Brain microvascular endothelial cell (primary cell): ENCODE measurements around the gene CLEC3B.

Experiments used
- DNase-seq: peaks from one replicate; pipeline ENCODE4 v3.0.0-alpha.2; 2020
- H3K27ac ChIP-seq: fragments of 250-450 bp; sonication (Bioruptor Pico); 2 replicates; pipeline ENCODE4 v1.5.1; 2020; ENCODE audit warnings: mild to moderate bottlenecking, moderate library complexity
- H3K27me3 ChIP-seq: fragments of 250-450 bp; sonication (Bioruptor Pico); replicated peaks from 2 replicates; pipeline ENCODE4 v1.5.1; 2020; ENCODE audit warnings: mild to moderate bottlenecking
- H3K36me3 ChIP-seq: fragments of 250-450 bp; sonication (Bioruptor Pico); replicated peaks from 2 replicates; pipeline ENCODE4 v1.5.1; 2020; ENCODE audit warnings: mild to moderate bottlenecking
- H3K4me3 ChIP-seq: 2 replicates; pipeline ENCODE4 v1.5.1; 2011; ENCODE audit warnings: low read depth, mild to moderate bottlenecking, control low read depth, low read length, moderate library complexity
- in situ Hi-C: cut with HindIII; loops from 2 replicates; pipeline ENCODE4 v1.10.0; 2017; ENCODE audit warnings: low sequenced_read_pairs, low pct_ligation_motif_present
- TF ChIP-seq, protein P1 (sequence below): IDR thresholded peaks from 2 replicates; pipeline ENCODE4 v1.5.1; 2011; ENCODE audit warnings: low read depth, mild to moderate bottlenecking, moderate library complexity, low read length, control low read depth, inconsistent platforms; ENCODE audit errors: missing control alignments

CLEC3B gene

DNA sequence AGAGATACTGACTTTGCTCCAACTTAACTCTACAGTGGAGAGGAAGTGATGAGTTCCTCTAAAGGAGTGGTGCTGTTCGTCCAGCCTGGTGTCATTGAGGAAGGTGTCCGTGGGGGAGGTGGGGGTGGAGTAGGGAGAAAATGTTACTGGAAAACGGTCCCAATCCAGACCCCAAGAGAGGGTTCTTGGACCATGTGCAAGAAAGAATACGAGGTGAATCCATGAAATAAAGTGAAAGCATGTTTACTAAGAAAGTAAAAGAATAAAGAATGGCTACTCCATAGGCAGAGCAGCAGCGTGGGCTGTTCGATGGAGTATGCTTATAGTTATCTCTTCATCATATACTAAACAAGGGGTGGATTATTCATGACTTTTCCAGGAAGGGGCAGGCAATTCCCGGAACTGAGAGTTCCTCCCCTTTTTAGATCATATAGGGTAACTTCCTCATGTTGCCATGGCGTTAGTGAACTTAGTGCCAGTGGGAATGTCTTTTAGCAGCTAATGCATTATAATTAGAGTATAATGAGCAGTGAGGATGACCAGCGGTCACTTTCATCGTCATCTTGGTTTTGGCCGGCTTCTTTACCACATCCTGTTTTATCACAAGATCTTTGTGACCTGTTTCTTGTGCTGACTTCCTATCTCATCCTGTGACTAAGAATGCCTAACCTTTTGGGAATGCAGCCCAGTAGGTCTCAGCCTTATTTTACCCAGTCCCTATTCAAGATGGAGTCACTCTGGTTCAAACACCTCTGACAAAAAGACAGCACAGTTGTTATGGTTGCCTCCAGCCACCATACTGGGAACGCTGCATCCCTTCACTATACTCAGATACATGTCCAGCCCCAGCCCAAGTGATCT, 38.6 kb downstream of the CLEC3B start:
- Histone ChIP-seq H3K27me3 (no peaks in the 10 kb centered on the region), H3K4me3 (no peak overlapping the region), H3K36me3 (no peaks in the 10 kb centered on the region), H3K27ac (peak overlapping the region; percentile 26)
- in situ Hi-C loops = no loop called here
- TF ChIP-seq, protein P1, sequence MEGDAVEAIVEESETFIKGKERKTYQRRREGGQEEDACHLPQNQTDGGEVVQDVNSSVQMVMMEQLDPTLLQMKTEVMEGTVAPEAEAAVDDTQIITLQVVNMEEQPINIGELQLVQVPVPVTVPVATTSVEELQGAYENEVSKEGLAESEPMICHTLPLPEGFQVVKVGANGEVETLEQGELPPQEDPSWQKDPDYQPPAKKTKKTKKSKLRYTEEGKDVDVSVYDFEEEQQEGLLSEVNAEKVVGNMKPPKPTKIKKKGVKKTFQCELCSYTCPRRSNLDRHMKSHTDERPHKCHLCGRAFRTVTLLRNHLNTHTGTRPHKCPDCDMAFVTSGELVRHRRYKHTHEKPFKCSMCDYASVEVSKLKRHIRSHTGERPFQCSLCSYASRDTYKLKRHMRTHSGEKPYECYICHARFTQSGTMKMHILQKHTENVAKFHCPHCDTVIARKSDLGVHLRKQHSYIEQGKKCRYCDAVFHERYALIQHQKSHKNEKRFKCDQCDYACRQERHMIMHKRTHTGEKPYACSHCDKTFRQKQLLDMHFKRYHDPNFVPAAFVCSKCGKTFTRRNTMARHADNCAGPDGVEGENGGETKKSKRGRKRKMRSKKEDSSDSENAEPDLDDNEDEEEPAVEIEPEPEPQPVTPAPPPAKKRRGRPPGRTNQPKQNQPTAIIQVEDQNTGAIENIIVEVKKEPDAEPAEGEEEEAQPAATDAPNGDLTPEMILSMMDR = no peak
- peak; percentile 74 for DNase-seq

DNA sequence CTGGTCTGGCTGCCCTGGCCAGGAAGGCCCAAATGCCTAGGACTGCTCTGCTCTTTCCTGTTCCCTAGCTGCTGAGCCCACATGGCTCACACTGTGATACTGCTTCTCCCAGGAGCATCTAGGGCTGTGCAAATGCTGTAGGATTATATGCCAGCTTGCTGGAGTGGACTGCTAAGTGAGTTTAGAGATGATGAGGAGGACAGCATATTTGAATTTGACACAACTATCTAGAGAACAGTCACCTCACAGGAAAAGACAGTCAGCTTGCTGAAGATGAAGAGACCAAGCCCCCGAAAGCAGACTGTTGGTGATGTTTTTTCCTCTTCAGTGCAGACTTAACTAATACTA, 39.2 kb downstream of the CLEC3B start:
- DNase-seq = no peak
- Histone ChIP-seq H3K27me3 (no peaks in the 10 kb centered on the region), H3K36me3 (no peaks in the 10 kb centered on the region), H3K27ac (peak overlapping the region; percentile 26), H3K4me3 (no peak overlapping the region)
- TF ChIP-seq, protein P1 = no peak
- in situ Hi-C loops = no loop called here

DNA sequence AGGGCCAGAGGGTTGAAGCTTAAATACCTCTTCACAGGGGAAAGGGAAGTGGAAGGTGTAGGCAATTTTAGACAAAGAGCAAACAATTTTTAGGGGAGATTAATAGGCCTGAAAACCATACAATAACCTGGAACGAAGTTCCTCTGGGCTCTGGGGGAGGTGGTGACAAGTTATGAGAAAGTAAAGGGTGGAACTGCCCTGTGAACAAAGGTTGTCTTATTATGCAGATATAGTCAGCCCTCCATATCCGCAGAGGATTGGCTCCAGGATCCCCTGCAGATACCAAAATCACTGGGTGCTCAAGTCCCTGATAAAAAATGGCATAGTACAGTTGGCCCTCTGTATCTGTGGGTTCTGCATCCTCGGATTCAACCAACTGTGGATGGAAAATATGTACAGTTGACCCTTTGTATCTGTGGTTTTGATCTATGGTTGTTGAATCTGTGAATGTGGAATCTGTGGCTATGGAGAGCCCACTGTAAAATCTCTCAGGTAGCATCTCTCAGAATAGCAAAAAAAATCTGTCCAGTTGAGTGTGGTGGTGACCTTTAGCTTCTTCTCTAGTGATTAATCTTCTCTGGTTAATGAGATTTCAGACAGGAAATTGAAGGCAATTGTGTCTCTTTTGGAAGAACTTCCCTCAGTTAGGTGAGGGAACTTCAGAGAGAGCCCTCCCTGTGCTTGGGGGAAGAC, 40.2 kb downstream of the CLEC3B start:
- TF ChIP-seq, protein P1 = no peak
- DNase-seq = no peak
- Histone ChIP-seq H3K27ac (no peak overlapping the region), H3K27me3 (no peaks in the 10 kb centered on the region), H3K4me3 (no peak overlapping the region), H3K36me3 (no peaks in the 10 kb centered on the region)
- in situ Hi-C loops = no loop called here

DNA sequence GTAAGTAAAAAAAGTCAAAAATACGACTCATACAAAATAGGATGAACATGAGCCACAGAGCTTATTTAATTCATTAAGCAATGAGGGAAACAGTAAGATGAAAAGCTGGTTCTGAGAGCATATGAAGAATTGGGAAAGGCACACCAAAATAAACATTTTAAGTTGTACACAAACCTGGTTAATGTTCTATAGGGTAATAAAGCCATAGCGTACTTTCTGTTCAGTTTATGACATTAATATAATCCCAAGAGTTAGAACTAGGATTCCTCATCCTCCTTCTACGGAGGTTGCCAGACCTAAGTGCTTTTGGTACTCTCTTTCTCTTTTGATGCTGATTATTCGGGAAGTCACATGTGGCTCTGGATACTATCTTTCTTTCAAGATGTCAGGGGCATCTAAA, 41.4 kb downstream of the CLEC3B start:
- no peak overlapping the region for H3K27ac ChIP-seq
- no peaks in the 10 kb centered on the region for H3K36me3 ChIP-seq
- H3K4me3 ChIP-seq = no peak overlapping the region
- TF ChIP-seq, protein P1 = no peak
- H3K27me3 ChIP-seq = no peaks in the 10 kb centered on the region
- DNase-seq = no peak
- in situ Hi-C loops = no loop called here

DNA sequence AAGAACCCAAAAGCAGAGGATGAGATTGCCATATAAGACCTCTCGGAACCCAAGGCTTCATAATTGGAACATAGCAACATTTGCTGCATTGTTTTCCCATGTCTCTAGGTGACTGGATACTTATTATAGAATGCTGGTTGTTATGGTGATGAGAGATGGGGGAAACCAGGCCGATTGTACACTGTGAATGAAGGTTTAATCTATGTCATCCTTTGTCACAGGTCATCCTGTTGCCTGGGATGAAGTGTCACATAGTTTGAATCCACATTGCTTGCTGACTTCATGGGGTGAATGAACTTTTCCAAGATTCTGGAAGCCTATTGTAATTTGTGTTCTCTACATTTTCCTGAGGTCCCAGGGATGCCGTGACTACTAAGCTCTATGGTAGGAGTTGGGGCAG, 41.8 kb downstream of the CLEC3B start:
- DNase-seq = no peak
- Histone ChIP-seq H3K36me3 (no peaks in the 10 kb centered on the region), H3K27ac (no peak overlapping the region), H3K27me3 (no peaks in the 10 kb centered on the region), H3K4me3 (no peak overlapping the region)
- TF ChIP-seq, protein P1 = no peak
- in situ Hi-C loops = no loop called here
